GM20431 (cell line): Measurements from ENCODE around the gene INSRR.

ENCODE experiments used
- in situ Hi-C: fragments of 300-500 bp; cut with MseI, MboI; formaldehyde crosslinking; loops from one replicate; pipeline ENCODE4 v1.15.0; 2020; ENCODE audit warnings: low sequenced_read_pairs; ENCODE audit not compliant: unreplicated experiment

Gene INSRR

DNA sequence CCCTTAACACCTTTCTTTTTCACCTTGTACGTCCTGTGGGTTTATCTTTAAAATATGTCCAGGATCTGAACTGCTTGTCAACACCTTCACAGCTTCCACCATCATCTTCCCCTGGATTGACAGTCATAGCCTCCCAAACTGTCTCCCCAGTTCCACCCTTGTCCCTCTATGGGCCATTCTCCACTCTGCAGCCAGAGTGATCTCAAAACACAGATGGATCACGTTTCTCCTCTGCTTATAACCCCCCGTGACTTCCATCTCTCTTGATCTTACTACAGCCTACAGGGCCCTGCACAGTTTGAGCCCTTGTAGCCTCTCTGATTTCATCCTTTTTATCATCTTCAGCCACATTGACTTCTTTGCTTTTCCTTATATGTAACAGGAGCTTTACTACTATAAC lies 4.3 kb downstream of the INSRR start:
- in situ Hi-C loops: no loop called here

DNA sequence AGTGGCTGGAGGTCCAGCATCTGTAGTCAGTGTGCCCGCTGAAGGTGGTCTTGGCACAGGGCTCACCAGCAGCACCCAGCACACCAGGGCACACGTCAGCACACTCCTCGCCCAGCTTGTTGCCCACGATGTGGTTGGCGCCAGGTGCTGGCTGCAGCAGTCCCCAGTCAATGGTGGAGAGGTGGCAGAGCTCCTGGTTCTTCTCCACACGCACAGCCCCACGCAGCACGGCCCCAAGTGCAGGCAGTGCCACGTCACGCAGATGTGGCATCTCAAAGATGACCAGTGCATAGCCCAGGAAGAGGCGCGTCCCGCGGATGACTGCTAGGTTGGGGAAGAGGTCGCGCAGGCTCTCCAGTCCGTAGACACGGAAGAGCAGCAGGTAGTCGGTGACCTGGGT lies 5.2 kb downstream of the INSRR start:
- in situ Hi-C loops: no loop called here

DNA sequence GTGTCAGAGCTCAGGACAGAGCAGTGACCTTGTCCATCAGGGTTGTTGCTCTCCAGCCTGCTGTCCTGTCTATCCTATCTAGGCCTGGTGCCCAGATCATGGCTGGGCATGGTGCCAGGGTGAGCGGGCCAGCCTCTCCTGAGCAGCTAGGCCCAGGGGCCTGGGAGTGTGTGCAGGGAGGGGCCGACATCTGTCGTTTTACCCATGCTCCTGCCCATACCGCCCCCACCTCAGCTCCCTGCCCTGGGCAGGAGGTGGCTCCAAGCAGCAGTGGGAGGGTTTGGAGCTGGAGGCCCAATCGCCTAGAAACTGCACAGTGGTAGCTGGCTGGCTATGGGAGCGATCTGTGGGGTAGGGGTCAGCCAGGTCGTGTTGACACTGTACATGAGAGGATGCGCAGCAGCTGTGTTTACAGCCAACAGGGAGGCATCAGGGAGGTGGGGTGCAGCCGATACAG lies 6.5 kb downstream of the INSRR start:
- in situ Hi-C loops: no loop called here

DNA sequence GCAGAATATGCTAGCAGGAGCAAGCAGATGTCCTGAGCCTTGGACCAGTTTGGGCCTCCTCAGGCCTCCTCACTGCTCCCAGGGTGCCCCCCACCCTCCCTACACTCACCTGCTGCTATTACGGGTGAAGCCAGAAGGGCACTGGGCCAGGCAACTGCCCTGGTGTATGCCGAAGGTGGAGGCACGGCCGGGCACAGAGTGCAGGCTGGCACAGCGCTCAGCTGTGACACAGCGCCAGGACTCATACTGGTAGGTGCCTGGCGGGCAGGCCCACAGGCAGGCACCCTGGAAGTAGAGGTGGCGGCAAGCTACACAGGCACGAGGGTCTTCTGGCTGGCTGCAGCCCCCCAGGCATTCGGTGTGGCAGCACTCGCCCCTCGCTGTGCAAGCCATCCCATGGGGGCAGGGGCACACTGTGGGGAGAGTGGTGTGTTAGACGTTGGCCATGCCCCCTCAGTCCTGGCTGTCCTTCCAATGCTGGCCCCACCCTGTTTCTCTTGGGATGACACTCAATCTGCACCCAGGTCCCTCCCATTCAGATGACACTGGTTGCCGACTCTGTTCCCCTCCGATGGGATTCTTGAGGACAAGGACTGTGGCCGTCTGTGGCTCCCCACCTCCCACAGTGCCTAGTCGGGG lies 7.0 kb downstream of the INSRR start:
- in situ Hi-C loops: no loop called here

DNA sequence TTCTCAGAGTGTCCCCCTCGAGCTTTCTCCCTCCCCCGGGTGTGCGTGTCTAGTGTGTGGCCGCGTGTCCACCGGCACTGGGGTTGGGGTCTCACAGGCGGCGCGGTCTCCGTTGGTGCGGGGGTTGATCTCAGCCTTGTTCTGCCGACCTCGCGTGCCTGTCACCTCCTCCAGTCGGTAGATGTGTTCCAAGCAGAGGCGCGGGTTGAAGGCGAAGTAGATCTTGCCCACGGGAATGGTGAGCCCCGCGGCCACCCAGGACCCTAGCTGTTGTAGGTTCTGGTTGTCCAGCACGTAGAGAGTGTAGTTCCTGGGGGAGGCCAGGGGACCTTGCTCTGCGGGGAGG lies 9.8 kb downstream of the INSRR start:
- in situ Hi-C loops: no loop called here

DNA sequence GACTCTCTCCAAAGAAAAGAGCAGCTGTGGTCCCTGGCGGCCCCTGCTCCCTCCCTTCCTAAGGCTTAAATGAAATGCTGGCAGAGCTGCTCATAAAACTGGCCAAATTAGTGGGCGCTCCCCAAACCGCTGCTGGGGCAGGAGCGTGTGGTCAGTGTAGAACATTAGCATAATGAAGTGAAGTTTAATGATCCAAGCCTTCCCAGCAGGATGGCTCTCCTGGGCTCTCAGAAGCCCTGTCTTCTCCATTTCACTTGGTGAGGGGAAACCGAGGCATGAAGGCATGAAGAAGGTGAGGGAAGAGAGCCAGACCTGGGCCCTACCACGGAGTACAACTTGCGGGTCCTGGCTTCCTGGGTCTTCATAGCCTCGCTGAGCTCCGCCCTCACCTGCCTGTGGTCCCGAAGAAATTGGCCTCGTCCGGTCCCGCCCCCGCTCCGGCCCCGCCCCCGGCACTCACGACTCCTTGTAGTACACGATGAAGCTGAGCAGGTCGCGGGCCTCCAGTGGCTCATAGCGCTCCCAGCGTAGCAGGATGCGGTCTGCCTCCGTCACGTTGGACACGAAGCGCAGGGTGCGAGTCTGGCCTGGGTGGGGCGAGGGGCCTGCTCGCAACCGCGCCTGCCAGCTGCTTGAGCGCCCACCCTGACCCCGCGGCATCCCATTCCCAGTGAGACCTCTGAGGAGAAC lies 10.3 kb downstream of the INSRR start:
- in situ Hi-C loops: no loop called here

DNA sequence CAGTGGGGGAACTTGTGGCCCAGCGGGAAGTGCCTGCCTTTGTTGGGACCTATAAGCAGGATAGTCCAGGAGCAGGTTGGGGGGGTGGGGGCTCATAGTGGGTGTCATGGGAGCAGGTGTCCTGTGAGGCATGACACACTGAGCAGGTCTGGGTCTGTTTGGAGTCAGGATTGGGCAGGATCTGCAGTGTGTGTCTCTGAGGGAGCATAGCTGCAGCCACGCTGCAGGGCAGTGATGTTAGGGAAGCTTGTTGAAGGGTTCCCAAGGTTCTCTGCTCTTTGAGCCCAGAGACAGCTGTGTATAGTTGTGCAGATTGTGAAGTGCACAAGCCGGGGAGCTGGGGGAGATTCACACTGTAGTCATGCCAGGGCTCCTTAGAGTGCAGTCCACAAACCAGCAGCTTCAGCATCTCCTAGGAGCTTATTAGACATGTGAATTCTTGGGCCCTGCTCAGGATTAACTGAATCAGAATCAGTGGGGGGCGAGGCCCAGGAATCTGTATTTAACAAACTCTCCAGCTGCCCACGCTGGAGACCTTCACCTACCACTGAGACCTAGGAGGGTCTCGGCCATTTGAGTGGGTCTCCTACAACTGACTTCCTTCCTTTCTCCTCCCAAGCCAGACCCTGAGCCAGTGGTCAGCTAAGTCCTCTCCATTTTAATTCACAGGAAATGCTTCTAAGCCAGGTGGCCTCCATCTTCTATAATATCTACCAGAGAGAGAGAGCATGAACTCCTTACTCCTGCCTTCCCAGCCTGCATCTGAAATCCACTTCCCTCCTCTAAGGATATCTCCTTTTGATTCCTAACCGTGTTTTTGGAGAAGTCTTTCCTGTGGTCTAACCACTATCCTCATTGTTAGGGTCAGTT lies 11.1 kb downstream of the INSRR start:
- in situ Hi-C loops: no loop called here

DNA sequence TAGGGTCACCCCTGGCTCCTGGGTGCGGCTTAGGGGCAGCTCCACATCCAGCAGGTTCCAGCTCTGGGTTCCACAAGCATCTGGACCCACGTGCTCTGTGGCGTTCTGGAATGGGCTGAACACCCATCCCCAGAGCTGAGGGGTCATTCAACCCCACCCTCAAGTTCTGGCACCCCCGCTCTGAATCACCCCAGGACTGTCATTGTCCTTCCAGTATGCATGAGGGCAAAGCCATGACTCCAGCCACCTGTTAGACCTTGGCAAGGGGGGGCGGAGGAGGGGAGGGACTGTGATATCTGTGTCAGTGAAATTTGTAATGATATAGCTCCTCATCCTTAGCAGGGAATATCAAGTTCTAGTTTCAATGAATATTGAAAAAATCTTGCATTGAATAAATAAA lies 12.3 kb downstream of the INSRR start:
- in situ Hi-C loops: no loop called here

DNA sequence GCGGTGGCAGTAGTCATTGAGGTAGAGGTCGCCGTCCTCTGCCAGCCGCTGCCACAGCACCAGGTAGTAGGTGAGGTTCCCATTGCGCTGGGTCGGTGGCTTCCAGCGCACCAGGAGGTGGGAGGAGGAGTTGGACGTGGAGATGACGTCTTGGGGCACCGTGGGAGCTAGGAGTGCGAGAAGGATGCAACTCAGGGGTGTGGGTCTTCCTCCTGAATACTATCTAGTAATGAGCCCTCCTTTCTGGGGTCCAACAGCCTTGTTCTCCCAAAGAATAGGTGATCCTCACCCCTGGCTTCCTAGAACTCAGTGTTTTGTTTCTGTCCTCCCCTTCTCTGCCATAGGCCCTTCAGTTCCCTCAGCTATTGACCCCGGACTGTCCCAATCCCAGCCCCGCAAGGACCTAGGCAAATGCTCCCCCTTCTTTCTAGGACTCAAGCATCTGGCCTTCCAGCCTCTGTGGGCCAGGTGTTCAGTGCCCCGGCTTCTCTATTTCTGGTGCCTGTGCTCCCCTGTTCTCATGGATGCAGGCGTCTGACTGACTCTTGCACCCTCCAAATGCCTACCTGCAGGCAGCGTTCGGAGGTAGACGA lies 12.9 kb downstream of the INSRR start:
- in situ Hi-C loops: no loop called here

DNA sequence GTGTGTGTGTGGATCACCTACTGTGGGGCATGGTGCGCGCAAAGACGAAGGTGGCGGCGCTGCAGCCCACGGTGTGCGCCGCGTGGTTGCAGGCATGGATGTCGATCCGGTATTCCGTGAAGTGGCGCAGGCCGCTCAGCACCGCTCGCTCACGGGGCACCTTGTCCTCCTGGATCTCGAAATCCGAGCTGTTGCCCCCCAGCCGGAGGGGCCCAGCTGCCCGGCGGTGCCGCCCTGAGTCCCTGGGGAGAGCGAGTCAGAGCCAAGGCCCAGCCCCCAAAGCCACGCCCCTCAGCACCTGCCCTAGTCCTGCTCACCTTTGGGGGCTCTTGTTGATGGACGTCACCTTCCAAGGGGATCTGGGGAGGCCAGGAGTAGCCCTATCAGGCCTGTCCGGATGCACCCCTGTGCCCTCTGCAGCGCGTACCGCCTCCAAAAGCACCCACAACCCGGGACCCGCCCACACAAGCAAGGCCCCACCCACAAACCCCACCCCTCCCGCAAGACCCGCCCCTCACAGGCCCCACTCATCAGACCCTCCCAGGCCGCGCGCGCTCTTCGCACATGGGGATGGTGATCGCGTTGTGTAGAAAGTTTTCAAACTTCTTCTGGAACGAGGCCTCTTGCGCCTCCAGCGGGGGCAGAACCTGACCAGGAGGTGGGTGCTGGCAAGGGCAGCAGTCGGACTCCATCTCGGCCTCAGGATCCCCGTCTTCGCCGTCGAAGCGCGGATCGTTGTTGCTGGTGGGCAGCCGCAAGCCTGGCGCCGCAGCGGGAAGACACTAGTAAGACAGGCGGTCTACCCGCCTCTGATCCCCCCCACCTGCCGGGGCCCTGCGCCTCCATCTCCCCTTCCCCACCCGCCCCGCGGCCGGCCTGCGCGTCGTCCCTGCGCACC lies 13.6 kb downstream of the INSRR start:
- in situ Hi-C loops: no loop called here

DNA sequence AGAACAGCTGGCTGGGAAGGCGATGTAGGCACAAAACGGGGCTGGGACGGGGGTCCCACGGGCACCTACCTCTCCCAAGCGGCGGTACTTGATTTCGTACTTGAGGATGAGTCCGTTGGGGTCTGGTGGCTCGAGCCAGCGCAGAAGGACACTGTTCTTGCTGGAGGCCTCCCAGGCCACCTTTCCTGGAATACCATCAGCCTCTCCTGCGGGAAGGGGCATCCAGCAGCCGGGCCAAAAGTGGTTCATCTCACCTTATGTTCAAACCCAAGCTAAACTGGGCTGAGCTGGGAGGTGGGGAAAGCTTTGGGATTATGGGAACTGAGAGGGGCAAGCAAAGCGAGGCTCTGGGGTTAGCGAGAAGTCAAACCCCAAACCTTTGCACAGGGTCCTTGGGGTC lies 14.3 kb downstream of the INSRR start:
- in situ Hi-C loops: no loop called here

DNA sequence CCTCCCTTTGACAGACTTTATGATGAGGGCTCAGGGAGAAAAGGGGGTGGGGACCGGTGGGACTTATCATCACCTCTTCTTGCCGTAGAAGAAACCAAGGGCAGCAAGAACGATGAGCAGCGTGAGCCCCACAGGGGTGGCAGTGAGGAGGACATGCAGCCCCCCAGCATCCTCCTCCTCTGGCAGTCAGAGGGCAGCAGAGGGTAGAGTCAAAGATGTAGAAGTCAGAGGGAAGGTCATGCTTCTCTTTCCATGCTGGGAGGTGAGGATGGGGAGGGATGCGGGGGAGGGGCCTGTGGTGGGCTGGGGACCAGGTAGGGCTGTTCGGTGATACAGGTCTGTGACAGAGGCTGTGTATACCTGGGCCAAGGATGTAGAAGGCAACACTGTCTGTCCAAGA lies 14.8 kb downstream of the INSRR start:
- in situ Hi-C loops: no loop called here

DNA sequence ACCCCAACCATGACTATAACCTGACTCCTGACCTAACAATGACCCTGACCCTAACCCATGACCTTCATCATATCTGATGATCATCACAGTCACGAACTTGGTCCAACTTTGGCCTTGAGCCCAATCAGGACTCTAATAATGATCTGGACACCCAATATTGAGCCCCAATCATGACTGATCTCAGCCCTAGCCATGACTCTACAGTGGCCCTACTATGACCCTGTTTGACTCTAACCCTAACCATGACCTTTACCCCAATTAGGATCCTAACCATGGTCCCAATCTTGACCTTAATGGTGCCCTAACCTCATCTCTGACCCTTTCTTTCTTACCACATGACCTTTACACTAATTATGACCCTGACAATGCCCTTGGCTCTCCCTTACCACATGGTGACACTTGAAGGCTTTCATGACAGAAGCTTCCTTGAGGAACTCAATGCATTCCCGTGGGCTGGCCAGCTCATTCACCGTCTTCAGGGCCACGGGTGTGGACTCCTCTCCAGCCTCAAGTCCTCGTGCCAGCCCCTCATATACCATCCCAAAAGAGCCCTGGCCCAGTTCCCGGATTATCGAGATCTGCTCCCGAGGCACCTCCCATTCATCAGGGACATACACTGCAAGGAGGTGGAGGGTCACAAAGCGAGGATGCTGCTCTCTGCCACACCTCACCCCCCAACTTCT lies 16.2 kb downstream of the INSRR start:
- in situ Hi-C loops: no loop called here

DNA sequence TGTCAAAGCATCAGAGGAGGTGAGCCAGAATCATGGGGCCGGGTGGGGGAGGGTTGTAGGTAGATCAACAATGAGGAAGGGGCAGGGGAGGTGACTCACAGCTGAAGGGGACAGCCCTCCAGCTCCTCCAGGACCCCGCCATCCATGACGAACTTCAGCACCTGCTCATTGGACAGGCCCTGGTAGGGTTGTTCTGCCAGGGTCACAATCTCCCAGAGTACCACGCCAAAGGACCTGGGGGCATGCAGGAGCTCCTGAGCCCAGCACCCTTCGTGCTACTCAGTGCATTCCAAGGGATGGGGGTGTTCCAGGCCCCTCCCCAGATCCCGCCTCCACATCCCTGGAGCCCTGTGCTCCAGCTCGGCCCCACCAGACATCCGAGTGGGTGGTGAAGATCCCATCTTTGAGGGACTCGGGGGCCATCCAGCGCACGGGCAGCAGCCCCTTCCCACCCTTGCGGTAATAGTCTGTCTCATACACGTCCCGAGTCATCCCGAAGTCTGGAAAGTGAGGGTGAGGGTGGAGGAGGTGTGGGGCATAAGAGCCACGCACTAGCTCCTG lies 17.5 kb downstream of the INSRR start:
- in situ Hi-C loops: no loop called here

DNA sequence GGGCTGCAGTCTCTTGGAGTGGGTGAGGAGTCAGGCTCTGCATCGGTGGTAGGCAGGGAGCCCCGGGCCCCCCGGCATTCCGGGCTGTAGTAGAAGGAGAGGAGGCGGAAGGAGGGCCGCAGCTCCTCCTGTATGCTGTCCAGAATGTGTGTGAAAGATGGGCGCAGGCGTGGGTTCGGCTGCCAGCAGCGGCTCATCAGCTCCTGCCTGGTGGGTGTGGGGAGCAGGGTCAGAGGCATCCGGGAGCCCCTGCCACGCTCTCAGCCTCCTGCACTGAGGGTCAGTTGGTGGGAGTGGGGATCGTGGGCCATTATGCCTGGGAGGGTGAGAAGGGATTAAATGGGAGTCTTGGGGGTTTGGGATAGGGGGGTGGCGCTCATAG lies 18.0 kb downstream of the INSRR start:
- in situ Hi-C loops: no loop called here

DNA sequence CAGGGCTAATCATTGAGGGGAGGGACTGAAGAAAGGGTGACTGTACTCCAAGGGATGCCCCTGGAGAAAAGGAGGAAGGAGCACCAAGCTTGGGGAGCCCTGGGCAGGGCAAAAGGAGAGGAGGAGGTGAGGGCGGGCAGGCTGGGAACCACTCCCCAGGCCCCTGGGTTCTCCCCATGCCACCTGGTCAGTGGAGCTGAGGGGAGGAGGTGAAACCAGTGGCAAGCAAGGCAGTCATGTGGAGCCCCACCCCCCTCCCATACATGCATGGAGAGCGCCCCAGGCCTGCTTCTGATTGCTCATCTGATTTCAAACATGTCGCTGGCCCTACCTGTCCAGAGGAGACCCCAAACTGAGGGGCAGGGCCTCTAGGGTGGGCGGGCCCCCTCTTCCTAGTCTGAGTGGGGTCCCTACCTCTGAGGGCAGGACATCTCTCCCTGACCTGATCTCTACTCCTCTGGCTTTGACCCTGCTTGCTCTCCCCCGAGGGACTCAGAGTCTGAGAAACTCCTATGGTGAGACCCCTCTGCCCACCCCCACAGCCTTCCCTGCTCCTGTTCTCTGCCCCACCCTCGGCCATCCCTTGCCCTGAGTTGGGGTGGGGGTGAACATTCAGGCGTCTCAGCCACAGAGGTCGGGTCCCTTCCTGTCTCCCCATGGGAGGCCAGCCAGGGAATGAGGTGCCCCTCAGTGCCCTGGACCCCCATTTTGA lies 18.6 kb downstream of the INSRR start:
- in situ Hi-C loops: no loop called here

DNA sequence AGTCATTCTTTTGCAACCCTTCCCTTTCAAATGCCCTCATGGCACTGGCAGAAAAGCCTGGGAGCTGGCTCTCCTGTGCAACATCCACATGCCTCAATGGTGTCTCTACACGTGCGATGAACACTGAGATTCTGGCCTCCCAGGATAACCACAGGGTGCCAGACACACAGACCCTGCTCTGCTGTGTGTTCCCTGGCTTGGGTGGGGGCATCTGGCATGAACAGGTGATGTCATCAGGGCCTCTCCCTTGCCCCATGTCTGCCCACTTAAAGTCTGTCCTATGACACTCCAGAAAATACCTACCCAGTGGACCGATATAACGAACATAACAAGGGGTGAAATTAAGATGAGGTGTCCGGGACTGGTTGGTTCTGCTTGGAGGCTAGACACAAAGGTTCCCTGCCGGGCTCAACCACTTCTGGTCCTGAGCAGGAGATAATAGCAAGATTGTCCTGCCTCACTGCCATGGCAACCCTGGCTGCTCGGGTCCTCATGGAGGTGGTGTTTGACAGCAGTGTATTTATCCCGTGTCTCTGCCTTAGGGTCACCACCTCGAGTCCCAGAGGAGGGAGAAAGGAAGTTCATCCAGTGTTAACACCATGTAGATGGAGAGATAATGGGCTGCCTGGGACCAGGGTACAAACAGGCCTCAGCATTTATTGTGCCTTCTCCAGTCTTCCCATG lies 19.3 kb downstream of the INSRR start:
- in situ Hi-C loops: no loop called here

DNA sequence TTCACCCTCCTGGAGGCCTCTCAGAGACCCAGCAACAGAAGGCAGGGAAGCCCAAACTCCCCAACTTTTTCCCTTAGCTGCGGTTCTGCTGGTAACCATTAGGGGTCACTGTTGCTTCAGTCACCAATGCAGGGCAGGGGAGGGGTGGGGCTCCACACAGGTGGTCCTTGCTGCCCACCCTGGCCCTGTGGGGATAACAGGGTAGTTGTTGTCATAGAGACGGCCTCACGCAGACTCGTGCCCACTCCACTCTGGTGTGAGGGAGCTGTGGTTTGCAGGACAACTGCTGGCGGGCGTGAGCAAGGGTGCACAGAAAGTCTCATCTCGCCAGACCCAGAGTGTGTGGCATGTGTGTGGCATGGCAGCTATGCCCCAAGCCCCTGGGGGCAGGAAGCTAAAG lies 19.9 kb downstream of the INSRR start:
- in situ Hi-C loops: no loop called here
